ENCODE results near the gene ASB10.

- TF ChIP-seq CTCF (conservative IDR thresholded peaks at IDR 0.05 in 1 of 2, IDR thresholded peaks at IDR 0.05 in 1 of 2; ENCODE audit: low read depth in 1 of 2, low read length in 2 of 2) = peak; percentile 21 to 36
- TF ChIP-seq EZH2 (IDR thresholded peaks at IDR 0.05; ENCODE audit: low read length, missing control alignments) = no peak
Observed at GRCh38 chr7:151152643-151153513, 34.2 kb downstream of the ASB10 start.

Data from fibroblast of lung (primary cell).